Endothelial cell of umbilical vein (primary cell): ENCODE measurements around the gene MAPKAPK2.

Source experiments
- CTCF ChIP-seq, 2 donors: IDR thresholded peaks; 1 replicate in 1 of 2; 2 replicates in 1 of 2; pipeline ENCODE4 v1.5.1; 2011; ENCODE audit warnings: low read length in 2 of 2, mild to moderate bottlenecking in 2 of 2, moderate library complexity in 2 of 2, control low read depth in 1 of 2, inconsistent platforms in 1 of 2, low read depth in 1 of 2; ENCODE audit not compliant: insufficient read depth in 1 of 2; ENCODE audit errors: extremely low read depth in 1 of 2
- EZH2 ChIP-seq: IDR thresholded peaks from 2 replicates; pipeline ENCODE4 v1.6.1; 2012; ENCODE audit warnings: borderline replicate concordance, low read depth, mild to moderate bottlenecking, moderate library complexity, low read length, inconsistent platforms; ENCODE audit not compliant: severe bottlenecking
- JUN ChIP-seq: IDR thresholded peaks from 2 replicates; pipeline ENCODE4 v1.6.1; 2011; ENCODE audit warnings: borderline replicate concordance, low read depth; ENCODE audit not compliant: insufficient read length, insufficient read depth
- MAX ChIP-seq: IDR thresholded peaks from 2 replicates; pipeline ENCODE4 v1.6.1; 2011; ENCODE audit not compliant: insufficient read depth, insufficient read length
- POLR2A ChIP-seq: IDR thresholded peaks from 2 replicates; pipeline ENCODE4 v1.6.1; 2012; ENCODE audit warnings: low read depth, mild to moderate bottlenecking, control low read depth, low read length

- TF ChIP-seq CTCF (IDR thresholded peaks at IDR 0.05; ENCODE audit: extremely low read depth in 1 of 2, insufficient read depth in 1 of 2, low read depth in 1 of 2, low read length in 2 of 2), result no peak
- no peak for TF ChIP-seq MAX
- TF ChIP-seq EZH2, result no peak
- TF ChIP-seq JUN, result no peak
- no peak for TF ChIP-seq POLR2A
Measured at GRCh38 chr1:206723805-206724472, 39.2 kb downstream of the MAPKAPK2 start.
